LNCaP clone FGC (cell line): ENCODE measurements around the gene CDC42EP4.
"Not testable (repeated sequence)": the region's sequence is repeated elsewhere in the genome, so short reads cannot be mapped to it uniquely, and the experiment has no call there.

Experiments used
- DNase-seq: peaks from one replicate; pipeline ENCODE4 v3.0.0-alpha.2; 2011; ENCODE audit warnings: low read depth
- H3K4me3 ChIP-seq: 2 replicates; pipeline ENCODE4 v1.5.1; 2011; ENCODE audit warnings: mild to moderate bottlenecking, low read depth, low read length, control low read depth
- TF ChIP-seq, protein P1 (sequence below): IDR thresholded peaks from 2 replicates; pipeline ENCODE4 v1.5.1; 2012; ENCODE audit warnings: mild to moderate bottlenecking; ENCODE audit not compliant: control insufficient read depth, insufficient read depth; ENCODE audit errors: extremely low read depth

CDC42EP4 gene

GRCh38 chr17:73269791-73270190 lies 42.0 kb downstream of the CDC42EP4 start:
- TF ChIP-seq, protein P1, sequence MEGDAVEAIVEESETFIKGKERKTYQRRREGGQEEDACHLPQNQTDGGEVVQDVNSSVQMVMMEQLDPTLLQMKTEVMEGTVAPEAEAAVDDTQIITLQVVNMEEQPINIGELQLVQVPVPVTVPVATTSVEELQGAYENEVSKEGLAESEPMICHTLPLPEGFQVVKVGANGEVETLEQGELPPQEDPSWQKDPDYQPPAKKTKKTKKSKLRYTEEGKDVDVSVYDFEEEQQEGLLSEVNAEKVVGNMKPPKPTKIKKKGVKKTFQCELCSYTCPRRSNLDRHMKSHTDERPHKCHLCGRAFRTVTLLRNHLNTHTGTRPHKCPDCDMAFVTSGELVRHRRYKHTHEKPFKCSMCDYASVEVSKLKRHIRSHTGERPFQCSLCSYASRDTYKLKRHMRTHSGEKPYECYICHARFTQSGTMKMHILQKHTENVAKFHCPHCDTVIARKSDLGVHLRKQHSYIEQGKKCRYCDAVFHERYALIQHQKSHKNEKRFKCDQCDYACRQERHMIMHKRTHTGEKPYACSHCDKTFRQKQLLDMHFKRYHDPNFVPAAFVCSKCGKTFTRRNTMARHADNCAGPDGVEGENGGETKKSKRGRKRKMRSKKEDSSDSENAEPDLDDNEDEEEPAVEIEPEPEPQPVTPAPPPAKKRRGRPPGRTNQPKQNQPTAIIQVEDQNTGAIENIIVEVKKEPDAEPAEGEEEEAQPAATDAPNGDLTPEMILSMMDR: no peak
- no peak overlapping the region for H3K4me3 ChIP-seq
- no peak for DNase-seq

DNA sequence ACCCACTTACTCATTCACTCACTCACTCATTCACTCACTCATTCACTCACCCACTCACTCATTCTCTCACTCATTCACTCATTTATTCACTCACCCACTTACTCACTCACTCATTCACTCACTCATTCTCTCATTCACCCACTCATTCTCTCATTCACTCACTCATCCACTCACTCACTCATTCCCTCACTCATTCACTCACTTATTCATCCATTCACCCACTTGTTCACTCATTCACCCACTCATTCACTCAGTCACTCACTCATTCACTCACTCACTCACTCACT lies 42.5 kb downstream of the CDC42EP4 start:
- DNase-seq: no peak
- H3K4me3 ChIP-seq: no peak overlapping the region
- TF ChIP-seq, protein P1: no peak

GRCh38 chr17:73268582-73269328 lies 43.0 kb downstream of the CDC42EP4 start:
- DNase-seq: no peak
- TF ChIP-seq, protein P1: no peak
- H3K4me3 ChIP-seq: no peak overlapping the region

GRCh38 chr17:73267648-73268537 lies 43.9 kb downstream of the CDC42EP4 start:
- DNase-seq: no peak
- no peak overlapping the region for H3K4me3 ChIP-seq
- TF ChIP-seq, protein P1: no peak

DNA sequence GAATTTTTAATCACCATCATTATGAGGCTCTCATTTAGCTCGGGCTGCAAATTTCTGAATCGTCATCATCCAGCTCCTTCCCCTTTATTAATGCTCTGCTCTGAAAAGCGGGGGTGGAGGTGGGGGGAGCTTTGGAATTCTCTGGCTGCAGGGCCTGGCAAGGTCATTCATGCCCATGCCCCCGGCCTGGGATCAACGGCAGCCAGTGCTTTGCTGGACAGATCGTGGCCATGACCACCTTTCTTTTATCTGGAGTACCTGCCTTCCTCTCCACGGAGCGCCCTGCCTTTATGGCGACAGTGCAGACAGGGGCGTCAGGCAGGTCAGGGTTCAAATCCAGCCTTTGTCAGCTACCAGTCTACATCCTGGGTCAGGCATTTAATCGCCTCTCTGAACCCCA lies 45.0 kb downstream of the CDC42EP4 start:
- no peak for DNase-seq
- TF ChIP-seq, protein P1: no peak
- no peak overlapping the region for H3K4me3 ChIP-seq

GRCh38 chr17:73265646-73266640 lies 45.9 kb downstream of the CDC42EP4 start:
- TF ChIP-seq, protein P1: no peak
- DNase-seq: no peak
- H3K4me3 ChIP-seq: no peak overlapping the region

GRCh38 chr17:73264448-73264847 lies 47.4 kb downstream of the CDC42EP4 start:
- not testable (repeated sequence) for DNase-seq, H3K4me3 ChIP-seq
